GM23248 (cell line): ENCODE results near the gene CENPN.

Experiments used
- EZH2 ChIP-seq: fragments of 200-600 bp; sonication (generic); IDR thresholded peaks from 2 replicates; pipeline ENCODE4 v1.6.1; 2018; ENCODE audit warnings: antibody characterized with exemption, mild to moderate bottlenecking; ENCODE audit not compliant: insufficient read depth, poor library complexity, severe bottlenecking
- EZH2phosphoT487 ChIP-seq: fragments of 200-600 bp; sonication (generic); IDR thresholded peaks from 2 replicates; pipeline ENCODE4 v1.6.1; 2018; ENCODE audit warnings: antibody characterized with exemption, moderate library complexity, mild to moderate bottlenecking, low read depth; ENCODE audit not compliant: insufficient read depth

DNA sequence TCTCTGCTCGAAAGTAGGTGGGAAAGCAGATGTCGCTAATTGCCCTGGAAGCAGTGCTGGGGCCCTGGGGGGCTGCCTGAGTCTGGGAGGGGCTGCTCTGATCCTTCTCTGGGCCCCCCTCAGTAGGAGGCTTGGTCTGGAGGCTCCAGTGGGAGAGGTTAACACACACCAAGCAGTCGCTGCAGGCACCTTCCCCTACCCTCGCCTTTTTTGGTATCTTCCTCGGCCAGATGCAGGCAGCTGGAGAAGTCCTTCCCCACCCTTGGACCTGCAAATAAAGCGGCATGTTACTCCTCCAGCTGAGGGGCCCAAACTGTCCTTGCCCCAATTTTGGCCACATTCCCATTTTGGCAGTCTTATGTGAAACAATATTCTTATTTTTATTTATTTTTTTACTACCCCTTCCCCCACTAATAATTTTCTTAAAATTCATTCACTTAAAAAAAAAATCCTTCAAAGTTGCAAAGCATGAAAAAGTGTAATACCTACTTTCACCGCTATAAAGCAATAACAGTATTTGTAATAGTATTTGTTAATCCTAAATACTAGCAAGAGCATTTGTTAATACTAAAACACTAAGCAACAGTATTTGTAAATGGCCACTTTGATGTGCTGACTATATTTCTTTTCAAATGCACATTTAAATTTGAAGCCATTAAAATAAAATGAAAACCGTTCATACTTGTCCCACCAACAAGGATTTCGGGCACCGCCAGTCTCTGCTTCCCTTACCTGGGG lies 55.0 kb downstream of the CENPN start:
- TF ChIP-seq EZH2 (no peak), EZH2phosphoT487 (no peak)
